PC-3 (cell line): Measurements from ENCODE around the gene CAPN10. TPM values are rescaled to one million over a fixed set of nuclear protein-coding genes. Genes with fewer than 3 reads are reported as not detected.

ENCODE experiments used
- ATAC-seq: fragments of 200-7000 bp; cut with Tn5 transposase; 2 replicates; pipeline ENCODE4 v1.9.1; 2020; ENCODE audit warnings: mild to moderate bottlenecking, moderate library complexity
- BruUV-seq: library from RNA; stranded (reverse); fragments of 400-500 nt; replicated peaks from 2 replicates; lab custom pipeline; 2021; lab: Mats Ljungman, UMichigan
- CTCF ChIA-PET: fragments of 300-600 bp; sonication (Branson Sonifier 250); formaldehyde crosslinking; loops from one replicate; lab custom pipeline; 2022; ENCODE audit warnings: antibody characterized with exemption; lab: Charles Lee
- POLR2A ChIA-PET: fragments of 300-600 bp; sonication (Branson Sonifier 250); formaldehyde crosslinking; loops from one replicate; lab custom pipeline; 2022; ENCODE audit warnings: antibody characterized with exemption; ENCODE audit not compliant: unreplicated experiment; lab: Charles Lee
- DNase-seq: peaks from one replicate; pipeline ENCODE4 v3.0.0-alpha.2; 2015
- H2AFZ ChIP-seq: fragments of 300-600 bp; sonication (generic); 2 replicates; pipeline ENCODE4 v1.6.0; 2016; ENCODE audit warnings: antibody characterized with exemption, low read length
- H3F3A ChIP-seq: fragments of 300-600 bp; sonication (generic); one replicate; pipeline ENCODE4 v1.6.0; 2017; ENCODE audit warnings: antibody characterized with exemption, low read length, control low read depth, mild to moderate bottlenecking; ENCODE audit not compliant: unreplicated experiment
- H3K27ac ChIP-seq: fragments of 300-600 bp; sonication (generic); 2 replicates; pipeline ENCODE4 v1.5.1; 2016; ENCODE audit warnings: mild to moderate bottlenecking, low read length
- H3K27me3 ChIP-seq: fragments of 300-600 bp; sonication (generic); 2 replicates; pipeline ENCODE4 v1.6.1; 2016; ENCODE audit warnings: low read length, mixed read lengths
- H3K36me3 ChIP-seq: fragments of 300-600 bp; sonication (generic); 2 replicates; pipeline ENCODE4 v1.6.1; 2016; ENCODE audit warnings: low read depth, mixed run types, low read length, mixed read lengths
- H3K4me1 ChIP-seq: fragments of 300-600 bp; sonication (generic); 2 replicates; pipeline ENCODE4 v1.5.1; 2016; ENCODE audit warnings: low read length; ENCODE audit not compliant: insufficient read depth
- H3K4me2 ChIP-seq: fragments of 300-600 bp; sonication (generic); 2 replicates; pipeline ENCODE4 v1.6.0; 2016; ENCODE audit warnings: low read length
- H3K4me3 ChIP-seq: fragments of 300-600 bp; sonication (generic); 2 replicates; pipeline ENCODE4 v1.5.1; 2016; ENCODE audit warnings: mild to moderate bottlenecking, low read length, mixed read lengths
- H3K79me2 ChIP-seq: fragments of 300-600 bp; sonication (generic); 2 replicates; pipeline ENCODE4 v1.6.1; 2017; ENCODE audit warnings: low read length, mixed read lengths
- H3K9ac ChIP-seq: fragments of 300-600 bp; sonication (generic); 2 replicates; pipeline ENCODE4 v1.6.0; 2016; ENCODE audit warnings: mild to moderate bottlenecking, low read length
- H3K9me2 ChIP-seq: fragments of 300-600 bp; sonication (generic); replicated peaks from 2 replicates; pipeline ENCODE4 v1.6.1; 2016; ENCODE audit warnings: mixed run types, low read length, mixed read lengths
- H3K9me3 ChIP-seq: fragments of 300-600 bp; sonication (generic); 2 replicates; pipeline ENCODE4 v1.6.1; 2016; ENCODE audit warnings: low read length, mixed read lengths
- H4K20me1 ChIP-seq: fragments of 300-600 bp; sonication (generic); 2 replicates; pipeline ENCODE4 v1.6.1; 2016; ENCODE audit warnings: low read length, mixed read lengths
- CTCF ChIP-seq: fragments of 300-600 bp; sonication (generic); conservative IDR thresholded peaks from 2 replicates; pipeline ENCODE4 v1.5.1; 2017; ENCODE audit warnings: antibody characterized with exemption, low read depth, mild to moderate bottlenecking, low read length
- EZH2 ChIP-seq: fragments of 300-600 bp; sonication (generic); IDR thresholded peaks from one replicate; pipeline ENCODE4 v1.6.1; 2017; ENCODE audit warnings: antibody characterized with exemption, mild to moderate bottlenecking, low read length; ENCODE audit not compliant: unreplicated experiment
- EZH2phosphoT487 ChIP-seq: fragments of 300-600 bp; sonication (generic); IDR thresholded peaks from 2 replicates; pipeline ENCODE4 v1.6.1; 2018; ENCODE audit warnings: mild to moderate bottlenecking, antibody characterized with exemption, low read length, borderline replicate concordance
- intact Hi-C: fragments of 100-400 bp; cut with micrococcal nuclease; formaldehyde crosslinking; loops from 2 replicates; pipeline ENCODE4 v1.9.0; 2023
- total RNA-seq: library from RNA; depleted of rRNA; stranded (reverse); fragments of >200 nt; gene quantifications from 2 replicates; pipeline ENCODE4 v1.2.3, GENCODE V29; 2014

Gene CAPN10
- total RNA-seq, 1 experiment from 2014 or later, result 32.2 TPM

GRCh38 chr2:240590681-240591111, 4.2 kb downstream of the CAPN10 start:
- H3K9ac ChIP-seq, result no peak overlapping the region
- ATAC-seq (no peak), DNase-seq (no peak)
- no peak overlapping the region for H2AFZ ChIP-seq
- H3K9me2 ChIP-seq, result no peaks in the 10 kb centered on the region
- no peak overlapping the region for H3K4me3 ChIP-seq
- H4K20me1 ChIP-seq, result peaks cover 8% of the 10 kb centered on the region; the same call in 1 of the 2 replicates
- H3K36me3 ChIP-seq, result no peaks in the 10 kb centered on the region
- H3F3A ChIP-seq, result no peaks in the 10 kb centered on the region
- H3K9me3 ChIP-seq, result no peaks in the 10 kb centered on the region
- ChIA-PET POLR2A (no interaction called here), CTCF (no interaction called here)
- H3K4me1 ChIP-seq, result peaks cover 11% of the 10 kb centered on the region; the same call in 1 of the 2 replicates
- H3K4me2 ChIP-seq, result no peak overlapping the region
- intact Hi-C loops, result no loop called here
- H3K79me2 ChIP-seq, result peaks cover 62% of the 10 kb centered on the region
- H3K27me3 ChIP-seq, result no peaks in the 10 kb centered on the region
- no peak for TF ChIP-seq CTCF
- TF ChIP-seq EZH2phosphoT487, result no peak
- TF ChIP-seq EZH2, result no peak
- no peak overlapping the region for H3K27ac ChIP-seq
- BruUV-seq, result no TSS peak

- Histone ChIP-seq H3K79me2 (peaks cover 57% of the 10 kb centered on the region), H3K9ac (no peak overlapping the region), H3K4me1 (peaks cover 11% of the 10 kb centered on the region; the same call in 1 of the 2 replicates), H2AFZ (no peak overlapping the region), H4K20me1 (peaks cover 8% of the 10 kb centered on the region; the same call in 1 of the 2 replicates), H3K27me3 (no peaks in the 10 kb centered on the region), H3K9me3 (no peaks in the 10 kb centered on the region), H3K4me2 (no peak overlapping the region), H3K4me3 (no peak overlapping the region), H3F3A (no peaks in the 10 kb centered on the region), H3K9me2 (no peaks in the 10 kb centered on the region), H3K27ac (no peak overlapping the region), H3K36me3 (no peaks in the 10 kb centered on the region)
- TF ChIP-seq CTCF (no peak), EZH2 (no peak), EZH2phosphoT487 (no peak)
- ChIA-PET POLR2A (no interaction called here), CTCF (no interaction called here)
- ATAC-seq, result no peak
- intact Hi-C loops, result no loop called here
- no TSS peak for BruUV-seq
- no peak for DNase-seq
Measured at GRCh38 chr2:240591226-240591625, 4.7 kb downstream of the CAPN10 start.

GRCh38 chr2:240591784-240592183, 5.2 kb downstream of the CAPN10 start:
- Histone ChIP-seq H3F3A (no peaks in the 10 kb centered on the region), H3K9ac (no peak overlapping the region), H2AFZ (no peak overlapping the region), H3K79me2 (peaks cover 57% of the 10 kb centered on the region), H3K4me3 (no peak overlapping the region), H3K27ac (no peak overlapping the region), H3K4me2 (no peak overlapping the region), H4K20me1 (peaks cover 8% of the 10 kb centered on the region; the same call in 1 of the 2 replicates), H3K27me3 (no peaks in the 10 kb centered on the region), H3K4me1 (peaks cover 11% of the 10 kb centered on the region; the same call in 1 of the 2 replicates), H3K9me2 (no peaks in the 10 kb centered on the region), H3K9me3 (no peaks in the 10 kb centered on the region), H3K36me3 (no peaks in the 10 kb centered on the region)
- POLR2A ChIA-PET, result no interaction called here
- intact Hi-C loops, result no loop called here
- no TSS peak for BruUV-seq
- ATAC-seq (no peak), DNase-seq (no peak)
- no peak for TF ChIP-seq EZH2
- no peak for TF ChIP-seq CTCF
- CTCF ChIA-PET, result no interaction called here
